PC-9 (cell line): ENCODE results near the gene CHDH. TPM values are rescaled to one million over a fixed set of nuclear protein-coding genes. Genes with fewer than 3 reads are reported as not detected.

Experiments
- BruUV-seq: library from RNA; stranded (reverse); fragments of 400-500 nt; replicated peaks from 2 replicates; lab custom pipeline; 2021; lab: Mats Ljungman, UMichigan
- CTCF ChIA-PET: fragments of 300-600 bp; sonication (Branson Sonifier 250); formaldehyde crosslinking; loops from one replicate; lab custom pipeline; 2022; ENCODE audit warnings: antibody characterized with exemption; lab: Charles Lee
- POLR2A ChIA-PET: fragments of 300-600 bp; sonication (Branson Sonifier 250); formaldehyde crosslinking; loops from one replicate; lab custom pipeline; 2022; ENCODE audit warnings: antibody characterized with exemption; ENCODE audit not compliant: unreplicated experiment; lab: Charles Lee
- DNase-seq, 2 experiments: peaks; one replicate each; pipeline versions ENCODE4 v3.0.0 to v3.0.0-alpha.2; 2015 to 2022; ENCODE audit warnings: mixed read lengths in 1 of 2
- H2AFZ ChIP-seq: fragments of 200-600 bp; sonication (generic); 2 replicates; pipeline ENCODE4 v1.8.1; 2017; ENCODE audit warnings: antibody characterized with exemption
- H3F3A ChIP-seq: fragments of 200-600 bp; sonication (generic); 2 replicates; pipeline ENCODE4 v1.8.1; 2017; ENCODE audit warnings: antibody characterized with exemption, mild to moderate bottlenecking, low read depth; ENCODE audit not compliant: insufficient read depth
- H3K27ac ChIP-seq: fragments of 200-600 bp; sonication (generic); 2 replicates; pipeline ENCODE4 v1.6.1; 2016; ENCODE audit warnings: mixed run types
- H3K27me3 ChIP-seq: fragments of 200-600 bp; sonication (generic); 2 replicates; pipeline ENCODE4 v1.6.1; 2016; ENCODE audit warnings: low read depth, mixed run types; ENCODE audit not compliant: insufficient read depth
- H3K36me3 ChIP-seq: fragments of 200-600 bp; sonication (generic); 2 replicates; pipeline ENCODE4 v1.6.1; 2016; ENCODE audit warnings: low read depth, mixed run types
- H3K4me1 ChIP-seq: fragments of 200-600 bp; sonication (generic); replicated peaks from 2 replicates; pipeline ENCODE4 v1.6.1; 2016; ENCODE audit warnings: mixed run types; ENCODE audit not compliant: insufficient read depth
- H3K4me2 ChIP-seq: fragments of 200-600 bp; sonication (generic); 2 replicates; pipeline ENCODE4 v1.6.1; 2017; ENCODE audit warnings: mixed run types
- H3K4me3 ChIP-seq: fragments of 200-600 bp; sonication (generic); 2 replicates; pipeline ENCODE4 v1.6.1; 2016; ENCODE audit warnings: mixed run types
- H3K79me2 ChIP-seq: fragments of 200-600 bp; sonication (generic); 2 replicates; pipeline ENCODE4 v1.6.1; 2017; ENCODE audit warnings: low read depth, mixed run types
- H3K9me2 ChIP-seq: fragments of 200-600 bp; sonication (generic); 2 replicates; pipeline ENCODE4 v1.8.1; 2017; ENCODE audit warnings: mild to moderate bottlenecking; ENCODE audit not compliant: insufficient read depth
- H3K9me3 ChIP-seq: fragments of 200-600 bp; sonication (generic); 2 replicates; pipeline ENCODE4 v1.8.1; 2016; ENCODE audit warnings: low read depth; ENCODE audit not compliant: insufficient read depth
- H4K20me1 ChIP-seq: fragments of 200-600 bp; sonication (generic); 2 replicates; pipeline ENCODE4 v1.8.1; 2017; ENCODE audit not compliant: insufficient read depth
- CTCF ChIP-seq: fragments of 200-600 bp; sonication (generic); conservative IDR thresholded peaks from 2 replicates; pipeline ENCODE4 v1.6.1; 2017; ENCODE audit warnings: mixed run types, antibody characterized with exemption, mild to moderate bottlenecking, moderate library complexity
- EZH2 ChIP-seq: fragments of 200-600 bp; sonication (generic); IDR thresholded peaks from 2 replicates; pipeline ENCODE4 v1.8.0; 2017; ENCODE audit warnings: antibody characterized with exemption, low read depth
- intact Hi-C: fragments of 100-400 bp; cut with micrococcal nuclease; formaldehyde crosslinking; loops from one replicate; pipeline ENCODE4 v1.10.0; 2022; ENCODE audit not compliant: unreplicated experiment
- total RNA-seq: library from RNA; stranded (reverse); gene quantifications from 2 replicates; pipeline ENCODE4 v1.2.3, GENCODE V29; 2021

Gene CHDH
- total RNA-seq, 1 experiment from 2014 or later: not detected

- TSS peak; percentile 58 for BruUV-seq
- Histone ChIP-seq H4K20me1 (no peaks in the 10 kb centered on the region), H3K27ac (no peak within 1 kb of the TSS), H3K9me3 (no peaks in the 10 kb centered on the region), H2AFZ (peak within 1 kb of the TSS; percentile 88), H3F3A (no peaks in the 10 kb centered on the region; the same call in 1 of the 2 replicates), H3K4me1 (peaks cover 9% of the 10 kb centered on the region), H3K79me2 (peaks cover 14% of the 10 kb centered on the region), H3K4me2 (peak within 1 kb of the TSS; percentile 95), H3K9me2 (no peaks in the 10 kb centered on the region), H3K36me3 (peaks cover 16% of the 10 kb centered on the region; the same call in 1 of the 2 replicates), H3K27me3 (no peaks in the 10 kb centered on the region), H3K4me3 (peak within 1 kb of the TSS; percentile 94)
- ChIA-PET POLR2A (no interaction called here), CTCF (no interaction called here)
- peak; percentile 58 to 85 for DNase-seq
- no peak for TF ChIP-seq CTCF
- no peak for TF ChIP-seq EZH2
- intact Hi-C loops: loop anchor here (1.0 kb wide), 1 partner anchor 9 kb away; the partner anchor contains the start of gene SELENOK
These were observed 35.7 kb upstream of the CHDH start, which contains the start of gene ACTR8 for GRCh38 chr3:53881691-53882593. Gene ACTR8 (minus strand): TSS chr3:53882152. CDS start chr3:53882101, 51 bp downstream.

GRCh38 chr3:53880396-53881345, 34.5 kb upstream of the CHDH start:
- peak overlapping the region; percentile 94 for H3K4me3 ChIP-seq
- H3K4me1 ChIP-seq: peaks cover 9% of the 10 kb centered on the region
- no peaks in the 10 kb centered on the region; the same call in 1 of the 2 replicates for H3F3A ChIP-seq
- no peaks in the 10 kb centered on the region for H3K9me2 ChIP-seq
- no peaks in the 10 kb centered on the region for H3K9me3 ChIP-seq
- peak overlapping the region; percentile 88 for H2AFZ ChIP-seq
- TF ChIP-seq CTCF (no peak), EZH2 (no peak)
- ChIA-PET CTCF (no interaction called here), POLR2A (interaction anchor here (0.5 kb wide), 1 partner anchor 10 kb away, joined by 5 read pairs; no protein-coding TSS in a partner anchor)
- peak overlapping the region; percentile 95 for H3K4me2 ChIP-seq
- no TSS peak for BruUV-seq
- peaks cover 16% of the 10 kb centered on the region; the same call in 1 of the 2 replicates for H3K36me3 ChIP-seq
- no peak overlapping the region for H3K27ac ChIP-seq
- no peak for DNase-seq
- peaks cover 14% of the 10 kb centered on the region for H3K79me2 ChIP-seq
- H3K27me3 ChIP-seq: no peaks in the 10 kb centered on the region
- no peaks in the 10 kb centered on the region for H4K20me1 ChIP-seq
- intact Hi-C loops: no loop called here
